ENCODE data around the gene PFDN1. TPM values are rescaled to one million over a fixed set of nuclear protein-coding genes. Genes with fewer than 3 reads are reported as not detected.

PFDN1 gene
- polyA plus RNA-seq, 1 donor from 2014 or later = 147 TPM

Other genes with a start within 250 kb of the PFDN1 start
- gene PURA, start 189.0 kb downstream of the PFDN1 start, polyA plus RNA-seq = 2.2 and 2.3 TPM in 2 replicates
- 2.9 and 4.4 TPM in 2 replicates for gene IGIP, start 177.2 kb downstream of the PFDN1 start, polyA plus RNA-seq
- 6.6 and 12.8 TPM in 2 replicates for gene CYSTM1, start 127.9 kb downstream of the PFDN1 start, polyA plus RNA-seq
- 6.7 and 9.8 TPM in 2 replicates for gene HBEGF, start 43.5 kb upstream of the PFDN1 start, polyA plus RNA-seq
- gene SLC4A9, start 57.1 kb upstream of the PFDN1 start, polyA plus RNA-seq = not detected in 2 replicates
- gene ANKHD1, start 98.7 kb upstream of the PFDN1 start, polyA plus RNA-seq = 58.9 and 61.8 TPM in 2 replicates
- 1.0 TPM in 1 of 2 replicates, not detected in the other for gene EIF4EBP3, start 244.6 kb upstream of the PFDN1 start, polyA plus RNA-seq